ENCODE results near the gene GJC2.

Gene GJC2

DNA sequence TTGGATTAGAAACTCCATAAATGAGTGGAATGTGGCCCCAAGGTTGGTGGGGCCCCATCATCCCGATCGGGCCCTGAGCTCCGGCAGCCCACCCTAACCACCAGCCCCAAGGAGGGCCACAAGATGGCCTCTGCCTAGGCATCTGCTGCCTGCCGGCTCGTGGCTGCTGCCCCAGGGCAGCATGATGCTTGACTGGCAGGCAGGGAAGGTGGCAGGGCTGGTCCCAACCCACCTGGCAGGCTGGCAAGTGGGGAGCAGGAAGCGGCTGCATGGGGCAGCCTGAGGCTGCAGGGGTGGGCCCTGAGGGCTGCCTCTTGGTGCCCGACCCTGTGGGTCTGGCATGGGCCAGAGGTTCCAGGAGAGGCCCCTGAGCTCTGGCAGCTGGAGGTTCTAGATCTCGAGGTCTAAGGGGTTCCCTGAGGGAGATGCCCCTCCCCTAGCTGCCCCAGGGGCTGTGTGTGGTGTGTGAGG lies 760 bp upstream of the GJC2 start:
- H2AFZ ChIP-seq (ENCODE audit: insufficient read depth, low read length, poor library complexity), result no peak overlapping the region
- H3K36me3 ChIP-seq (ENCODE audit: control insufficient read depth in 1 of 2, insufficient read depth in 2 of 2, low read length in 2 of 2), result peaks cover 37 to 42% of the 10 kb centered on the region in 2 experiments
- peak overlapping the region; percentile 62 for H3K14ac ChIP-seq (ENCODE audit: low read length)
- no CpG with 5 or more reads among the region's 8 CpGs for WGBS (ENCODE audit: extremely low coverage, insufficient coverage, insufficient read length)
- H3K18ac ChIP-seq (ENCODE audit: low read length), result peak overlapping the region; percentile 82
- peak overlapping the region; percentile 66 for H4K8ac ChIP-seq (ENCODE audit: low read depth, low read length)
- peak overlapping the region; percentile 13 for H2BK12ac ChIP-seq (ENCODE audit: low read length)
- peaks cover 3% of the 10 kb centered on the region for H3K79me2 ChIP-seq (ENCODE audit: control insufficient read depth, insufficient read depth, low read length, poor library complexity)
- no peak overlapping the region for H3K4ac ChIP-seq (ENCODE audit: low read depth, low read length)
- H3K23ac ChIP-seq (ENCODE audit: low read length), result no peak overlapping the region
- H3K79me1 ChIP-seq (ENCODE audit: low read length), result peaks cover 11% of the 10 kb centered on the region
- peaks cover 22 to 23% of the 10 kb centered on the region in 2 experiments for H3K4me1 ChIP-seq (ENCODE audit: control insufficient read depth in 1 of 2, insufficient read depth in 2 of 2, low read length in 2 of 2)
- peak overlapping the region; percentile 35 for H2BK120ac ChIP-seq (ENCODE audit: insufficient read depth, low read length, poor library complexity)
- no peak overlapping the region for H3K4me2 ChIP-seq (ENCODE audit: low read length)
- H2AK5ac ChIP-seq (ENCODE audit: low read length), result peak overlapping the region; percentile 80
- H4K91ac ChIP-seq (ENCODE audit: low read depth, low read length), result peak overlapping the region; percentile 63
- no peak overlapping the region for H3K9ac ChIP-seq (ENCODE audit: low read length)
- no peak for DNase-seq
- H2BK5ac ChIP-seq (ENCODE audit: low read depth, low read length, poor library complexity), result peak overlapping the region; percentile 42
- H4K12ac ChIP-seq (ENCODE audit: low read depth, low read length), result peak overlapping the region; percentile 13
- H3K4me3 ChIP-seq (ENCODE audit: low read depth, low read length), result no peak overlapping the region
- peaks cover 4% of the 10 kb centered on the region for H3K9me3 ChIP-seq (ENCODE audit: insufficient read depth, low read depth, low read length)
- H3K27me3 ChIP-seq (ENCODE audit: insufficient read depth, low read length), result no peaks in the 10 kb centered on the region
- peak overlapping the region; percentile 15 for H3K27ac ChIP-seq (ENCODE audit: low read depth, low read length)

DNA sequence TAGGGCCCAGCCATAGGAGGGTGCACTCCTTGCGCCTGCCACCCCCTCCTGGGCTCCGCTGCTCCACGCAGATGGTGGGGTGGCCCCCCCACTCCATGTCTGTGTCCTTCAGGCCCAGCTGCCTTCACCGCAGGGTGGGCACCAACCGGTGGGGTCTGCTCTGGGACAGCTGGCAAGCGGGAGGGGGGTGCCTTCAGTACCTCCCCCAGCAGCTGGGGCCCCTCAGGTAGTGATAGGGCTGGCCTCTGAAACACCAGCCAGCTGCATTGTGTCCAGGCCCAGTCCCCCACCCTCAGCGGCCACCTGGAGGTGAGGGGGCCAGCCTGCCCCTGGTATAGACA lies 360 bp downstream of the GJC2 start:
- no peak overlapping the region for H3K27ac ChIP-seq (ENCODE audit: low read depth, low read length)
- no CpG with 5 or more reads among the region's 7 CpGs for WGBS (ENCODE audit: extremely low coverage, insufficient coverage, insufficient read length)

DNA sequence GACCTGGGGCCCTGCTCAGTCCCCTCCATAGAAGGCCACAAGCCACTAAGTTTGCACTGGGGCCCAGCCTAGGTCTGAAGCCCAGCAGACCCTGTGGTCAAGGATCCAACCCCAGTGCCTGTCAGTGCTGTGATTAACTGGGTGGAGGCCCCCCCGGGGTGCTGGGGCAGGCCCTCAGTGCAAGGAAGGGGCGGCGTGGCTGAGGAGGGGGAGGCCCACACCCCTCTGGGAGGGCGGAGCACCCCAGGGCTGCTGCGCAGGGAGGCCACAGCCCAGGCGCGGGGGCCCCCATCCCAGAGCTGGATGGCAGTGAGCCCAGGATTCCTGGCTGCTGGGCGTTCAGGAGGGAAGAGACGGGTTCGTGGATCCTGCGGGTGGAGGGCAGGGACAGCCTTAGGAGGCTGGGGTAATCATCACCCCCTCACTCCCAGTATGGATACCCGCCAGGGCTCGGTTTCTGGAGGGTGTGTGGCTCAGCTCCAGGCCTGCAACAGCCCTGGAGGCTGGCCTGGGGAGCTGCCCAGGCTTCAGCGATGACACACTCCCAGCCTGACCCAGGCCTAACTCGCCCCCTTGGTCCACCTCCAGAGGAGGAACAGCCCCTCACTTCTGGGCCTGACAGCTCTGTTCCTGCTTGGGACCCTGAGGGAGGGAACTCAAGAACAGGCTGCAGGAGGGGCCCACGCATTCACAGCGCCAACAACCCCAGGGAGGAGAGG lies 890 bp downstream of the GJC2 start:
- Histone ChIP-seq H3K9ac (ENCODE audit: low read length) (no peak overlapping the region), H3K23ac (ENCODE audit: low read length) (no peak overlapping the region), H3K18ac (ENCODE audit: low read length) (peak overlapping the region; percentile 42), H2AFZ (ENCODE audit: insufficient read depth, low read length, poor library complexity) (peak overlapping the region; percentile 17), H3K36me3 (ENCODE audit: control insufficient read depth in 1 of 2, insufficient read depth in 2 of 2, low read length in 2 of 2) (peaks cover 31 to 38% of the 10 kb centered on the region in 2 experiments), H4K12ac (ENCODE audit: low read depth, low read length) (no peak overlapping the region), H3K4ac (ENCODE audit: low read depth, low read length) (no peak overlapping the region), H2BK120ac (ENCODE audit: insufficient read depth, low read length, poor library complexity) (peak overlapping the region; percentile 61), H3K79me2 (ENCODE audit: control insufficient read depth, insufficient read depth, low read length, poor library complexity) (peaks cover 3% of the 10 kb centered on the region), H2BK5ac (ENCODE audit: low read depth, low read length, poor library complexity) (no peak overlapping the region), H2BK12ac (ENCODE audit: low read length) (no peak overlapping the region), H3K4me2 (ENCODE audit: low read length) (no peak overlapping the region), H4K91ac (ENCODE audit: low read depth, low read length) (peak overlapping the region; percentile 32), H3K9me3 (ENCODE audit: insufficient read depth, low read depth, low read length) (peaks cover 2% of the 10 kb centered on the region), H3K27me3 (ENCODE audit: insufficient read depth, low read length) (no peaks in the 10 kb centered on the region), H3K4me3 (ENCODE audit: low read depth, low read length) (no peak overlapping the region), H3K27ac (ENCODE audit: low read depth, low read length) (no peak overlapping the region), H3K79me1 (ENCODE audit: low read length) (peaks cover 11% of the 10 kb centered on the region), H3K4me1 (ENCODE audit: control insufficient read depth in 1 of 2, insufficient read depth in 2 of 2, low read length in 2 of 2) (peaks cover 21 to 22% of the 10 kb centered on the region in 2 experiments), H3K14ac (ENCODE audit: low read length) (peak overlapping the region; percentile 49), H2AK5ac (ENCODE audit: low read length) (peak overlapping the region; percentile 60), H4K8ac (ENCODE audit: low read depth, low read length) (no peak overlapping the region)
- WGBS (ENCODE audit: extremely low coverage, insufficient coverage, insufficient read length), result no CpG with 5 or more reads among the region's 17 CpGs
- no peak for DNase-seq

More for the DNA sequence above, 360 bp downstream of the GJC2 start:
- H3K79me1 ChIP-seq (ENCODE audit: low read length), result peaks cover 11% of the 10 kb centered on the region
- peak overlapping the region; percentile 16 for H4K12ac ChIP-seq (ENCODE audit: low read depth, low read length)
- no peak overlapping the region for H3K4me2 ChIP-seq (ENCODE audit: low read length)
- H2BK12ac ChIP-seq (ENCODE audit: low read length), result peak overlapping the region; percentile 37
- no peak for DNase-seq
- peak overlapping the region; percentile 42 for H3K18ac ChIP-seq (ENCODE audit: low read length)
- no peak overlapping the region for H3K4me3 ChIP-seq (ENCODE audit: low read depth, low read length)
- no peak overlapping the region for H3K9ac ChIP-seq (ENCODE audit: low read length)
- H3K4ac ChIP-seq (ENCODE audit: low read depth, low read length), result peak overlapping the region; percentile 43
- peaks cover 2% of the 10 kb centered on the region for H3K9me3 ChIP-seq (ENCODE audit: insufficient read depth, low read depth, low read length)
- H3K36me3 ChIP-seq (ENCODE audit: control insufficient read depth in 1 of 2, insufficient read depth in 2 of 2, low read length in 2 of 2), result peaks cover 36 to 42% of the 10 kb centered on the region in 2 experiments
- no peak overlapping the region for H2BK5ac ChIP-seq (ENCODE audit: low read depth, low read length, poor library complexity)
- peak overlapping the region; percentile 32 for H4K91ac ChIP-seq (ENCODE audit: low read depth, low read length)
- H2AFZ ChIP-seq (ENCODE audit: insufficient read depth, low read length, poor library complexity), result peak overlapping the region; percentile 17
- peak overlapping the region; percentile 49 for H3K14ac ChIP-seq (ENCODE audit: low read length)
- peak overlapping the region; percentile 61 for H2BK120ac ChIP-seq (ENCODE audit: insufficient read depth, low read length, poor library complexity)
- H3K4me1 ChIP-seq (ENCODE audit: control insufficient read depth in 1 of 2, insufficient read depth in 2 of 2, low read length in 2 of 2), result peaks cover 21 to 22% of the 10 kb centered on the region in 2 experiments
- peaks cover 3% of the 10 kb centered on the region for H3K79me2 ChIP-seq (ENCODE audit: control insufficient read depth, insufficient read depth, low read length, poor library complexity)
- peak overlapping the region; percentile 17 for H4K8ac ChIP-seq (ENCODE audit: low read depth, low read length)
- no peaks in the 10 kb centered on the region for H3K27me3 ChIP-seq (ENCODE audit: insufficient read depth, low read length)
- H2AK5ac ChIP-seq (ENCODE audit: low read length), result peak overlapping the region; percentile 50
- no peak overlapping the region for H3K23ac ChIP-seq (ENCODE audit: low read length)

DNA sequence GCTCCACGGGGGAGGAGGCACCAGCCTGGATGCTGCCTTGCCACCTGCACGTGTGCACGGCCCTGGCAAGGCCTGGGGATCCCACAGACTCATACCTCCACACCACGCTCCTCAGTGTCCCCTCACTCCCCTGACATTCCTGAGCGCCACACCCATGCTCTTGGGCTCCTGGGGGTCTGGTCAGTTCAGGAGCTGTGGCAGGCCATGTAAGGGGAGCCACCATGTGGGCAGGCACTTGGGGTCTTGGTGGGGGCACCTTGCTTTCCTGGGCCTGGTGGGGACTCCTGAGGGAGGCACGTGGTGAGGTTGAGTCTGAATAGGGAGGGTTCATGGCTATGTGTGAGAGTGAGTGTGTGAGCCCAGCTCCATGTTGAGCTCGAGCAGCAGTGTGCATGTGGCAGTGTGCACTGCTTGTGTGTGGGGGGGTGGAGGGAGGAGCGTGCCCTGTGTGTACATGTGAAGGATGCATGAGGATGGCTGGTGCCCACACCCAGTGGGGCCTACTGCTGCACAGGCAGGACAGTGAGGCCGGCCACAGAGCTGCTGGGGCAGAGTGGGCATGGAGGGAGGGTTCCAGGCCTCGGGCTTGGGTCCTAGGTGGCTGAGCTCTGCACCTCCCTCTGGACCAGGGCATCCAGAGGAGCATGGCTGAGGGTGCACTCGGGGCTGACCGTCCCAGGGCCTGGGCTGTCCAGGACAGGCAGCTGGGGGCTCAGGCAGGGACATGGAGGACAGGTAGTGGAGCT lies 1.6 kb downstream of the GJC2 start:
- Histone ChIP-seq H3K79me2 (ENCODE audit: control insufficient read depth, insufficient read depth, low read length, poor library complexity) (peaks cover 3% of the 10 kb centered on the region), H3K27ac (ENCODE audit: low read depth, low read length) (no peak overlapping the region), H2BK5ac (ENCODE audit: low read depth, low read length, poor library complexity) (no peak overlapping the region), H3K36me3 (ENCODE audit: control insufficient read depth in 1 of 2, insufficient read depth in 2 of 2, low read length in 2 of 2) (peaks cover 25 to 30% of the 10 kb centered on the region in 2 experiments), H3K4me1 (ENCODE audit: control insufficient read depth in 1 of 2, insufficient read depth in 2 of 2, low read length in 2 of 2) (peaks cover 21 to 22% of the 10 kb centered on the region in 2 experiments), H4K91ac (ENCODE audit: low read depth, low read length) (peak overlapping the region; percentile 25), H3K4me3 (ENCODE audit: low read depth, low read length) (no peak overlapping the region), H2BK120ac (ENCODE audit: insufficient read depth, low read length, poor library complexity) (no peak overlapping the region), H3K9me3 (ENCODE audit: insufficient read depth, low read depth, low read length) (peaks cover 2% of the 10 kb centered on the region), H3K27me3 (ENCODE audit: insufficient read depth, low read length) (no peaks in the 10 kb centered on the region), H3K9ac (ENCODE audit: low read length) (no peak overlapping the region), H2BK12ac (ENCODE audit: low read length) (no peak overlapping the region), H3K18ac (ENCODE audit: low read length) (peak overlapping the region; percentile 30), H3K14ac (ENCODE audit: low read length) (no peak overlapping the region), H3K4ac (ENCODE audit: low read depth, low read length) (no peak overlapping the region), H3K79me1 (ENCODE audit: low read length) (peaks cover 11% of the 10 kb centered on the region), H3K23ac (ENCODE audit: low read length) (no peak overlapping the region), H4K8ac (ENCODE audit: low read depth, low read length) (no peak overlapping the region), H2AK5ac (ENCODE audit: low read length) (peak overlapping the region; percentile 50), H4K12ac (ENCODE audit: low read depth, low read length) (no peak overlapping the region), H2AFZ (ENCODE audit: insufficient read depth, low read length, poor library complexity) (no peak overlapping the region), H3K4me2 (ENCODE audit: low read length) (no peak overlapping the region)
- WGBS (ENCODE audit: extremely low coverage, insufficient coverage, insufficient read length), result no CpG with 5 or more reads among the region's 12 CpGs
- DNase-seq, result no peak

All from trophoblast cell (in vitro differentiated cells and primary cell).